HS-5 (cell line): ENCODE data around the gene SH3PXD2A.

Experiments used
- DNase-seq: peaks from one replicate; pipeline ENCODE4 v3.0.0-alpha.2; 2012; ENCODE audit warnings: low read depth

SH3PXD2A gene

GRCh38 chr10:103808780-103809179 is 46.6 kb downstream of the SH3PXD2A start:
- DNase-seq: no peak

- no peak for DNase-seq
Measured at GRCh38 chr10:103807996-103808395, 47.4 kb downstream of the SH3PXD2A start.

- DNase-seq: no peak
Measured at GRCh38 chr10:103806395-103807187, 48.8 kb downstream of the SH3PXD2A start.

GRCh38 chr10:103805781-103806180 is 49.6 kb downstream of the SH3PXD2A start:
- DNase-seq: no peak

- DNase-seq: no peak
Measured at GRCh38 chr10:103804871-103805270, 50.5 kb downstream of the SH3PXD2A start.

- DNase-seq: no peak
Measured at GRCh38 chr10:103803941-103804340, 51.4 kb downstream of the SH3PXD2A start.

- DNase-seq: no peak
Measured at GRCh38 chr10:103802637-103803353, 52.6 kb downstream of the SH3PXD2A start.

- DNase-seq: no peak
Measured at GRCh38 chr10:103802081-103802480, 53.3 kb downstream of the SH3PXD2A start.

- no peak for DNase-seq
Measured at GRCh38 chr10:103800789-103801540, 54.4 kb downstream of the SH3PXD2A start.

- no peak for DNase-seq
Measured at GRCh38 chr10:103800089-103800488, 55.3 kb downstream of the SH3PXD2A start.

GRCh38 chr10:103799341-103799740 is 56.0 kb downstream of the SH3PXD2A start:
- DNase-seq: no peak

- no peak for DNase-seq
Measured at GRCh38 chr10:103798511-103798910, 56.9 kb downstream of the SH3PXD2A start.

GRCh38 chr10:103797857-103798256 is 57.5 kb downstream of the SH3PXD2A start:
- DNase-seq: no peak

GRCh38 chr10:103795634-103796270 is 59.6 kb downstream of the SH3PXD2A start:
- DNase-seq: no peak

- DNase-seq: no peak
Measured at GRCh38 chr10:103794996-103795395, 60.4 kb downstream of the SH3PXD2A start.

- DNase-seq: no peak
Measured at GRCh38 chr10:103793920-103794883, 61.2 kb downstream of the SH3PXD2A start.

- DNase-seq: no peak
Measured at GRCh38 chr10:103793429-103793828, 61.9 kb downstream of the SH3PXD2A start.

GRCh38 chr10:103792547-103792946 is 62.8 kb downstream of the SH3PXD2A start:
- no peak for DNase-seq

GRCh38 chr10:103791858-103792257 is 63.5 kb downstream of the SH3PXD2A start:
- no peak for DNase-seq

- no peak for DNase-seq
Measured at GRCh38 chr10:103791291-103791690, 64.1 kb downstream of the SH3PXD2A start.

GRCh38 chr10:103790580-103790979 is 64.8 kb downstream of the SH3PXD2A start:
- no peak for DNase-seq
